GM21367 (cell line): Measurements from ENCODE around the gene STK31.
"Not testable (repeated sequence)": the region's sequence is repeated elsewhere in the genome, so short reads cannot be mapped to it uniquely, and the experiment has no call there.

ENCODE experiments used
- ATAC-seq: cut with Tn5 transposase; IDR thresholded peaks from one replicate; pipeline ENCODE4 v1.9.1; 2021; ENCODE audit not compliant: unreplicated experiment

Gene STK31, protein sequence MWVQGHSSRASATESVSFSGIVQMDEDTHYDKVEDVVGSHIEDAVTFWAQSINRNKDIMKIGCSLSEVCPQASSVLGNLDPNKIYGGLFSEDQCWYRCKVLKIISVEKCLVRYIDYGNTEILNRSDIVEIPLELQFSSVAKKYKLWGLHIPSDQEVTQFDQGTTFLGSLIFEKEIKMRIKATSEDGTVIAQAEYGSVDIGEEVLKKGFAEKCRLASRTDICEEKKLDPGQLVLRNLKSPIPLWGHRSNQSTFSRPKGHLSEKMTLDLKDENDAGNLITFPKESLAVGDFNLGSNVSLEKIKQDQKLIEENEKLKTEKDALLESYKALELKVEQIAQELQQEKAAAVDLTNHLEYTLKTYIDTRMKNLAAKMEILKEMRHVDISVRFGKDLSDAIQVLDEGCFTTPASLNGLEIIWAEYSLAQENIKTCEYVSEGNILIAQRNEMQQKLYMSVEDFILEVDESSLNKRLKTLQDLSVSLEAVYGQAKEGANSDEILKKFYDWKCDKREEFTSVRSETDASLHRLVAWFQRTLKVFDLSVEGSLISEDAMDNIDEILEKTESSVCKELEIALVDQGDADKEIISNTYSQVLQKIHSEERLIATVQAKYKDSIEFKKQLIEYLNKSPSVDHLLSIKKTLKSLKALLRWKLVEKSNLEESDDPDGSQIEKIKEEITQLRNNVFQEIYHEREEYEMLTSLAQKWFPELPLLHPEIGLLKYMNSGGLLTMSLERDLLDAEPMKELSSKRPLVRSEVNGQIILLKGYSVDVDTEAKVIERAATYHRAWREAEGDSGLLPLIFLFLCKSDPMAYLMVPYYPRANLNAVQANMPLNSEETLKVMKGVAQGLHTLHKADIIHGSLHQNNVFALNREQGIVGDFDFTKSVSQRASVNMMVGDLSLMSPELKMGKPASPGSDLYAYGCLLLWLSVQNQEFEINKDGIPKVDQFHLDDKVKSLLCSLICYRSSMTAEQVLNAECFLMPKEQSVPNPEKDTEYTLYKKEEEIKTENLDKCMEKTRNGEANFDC

DNA sequence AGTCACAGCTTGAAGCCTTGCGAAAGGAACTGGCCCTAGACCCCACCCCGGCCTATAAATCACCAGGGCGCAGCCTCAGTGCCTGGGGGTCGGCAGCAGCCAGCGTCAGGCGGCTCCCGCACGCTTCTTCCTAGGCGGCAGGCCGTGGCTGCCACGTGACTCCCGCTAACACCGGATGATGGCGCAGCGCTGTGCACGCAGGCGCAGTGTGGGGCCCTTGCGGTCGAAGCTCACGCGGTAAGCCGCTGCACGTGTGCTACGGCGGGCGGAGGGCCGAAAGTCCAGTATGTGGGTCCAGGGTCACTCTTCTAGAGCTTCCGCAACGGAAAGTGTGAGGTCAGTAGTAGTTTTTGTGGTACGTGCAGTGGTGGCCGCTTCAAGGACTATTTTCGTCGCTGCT lies at the start of gene STK31:
TSS of gene STK31 (plus strand) at position 220 of the 400 bp plus-strand sequence. CDS start at position 287, 67 bp downstream.
- ATAC-seq = no peak

DNA sequence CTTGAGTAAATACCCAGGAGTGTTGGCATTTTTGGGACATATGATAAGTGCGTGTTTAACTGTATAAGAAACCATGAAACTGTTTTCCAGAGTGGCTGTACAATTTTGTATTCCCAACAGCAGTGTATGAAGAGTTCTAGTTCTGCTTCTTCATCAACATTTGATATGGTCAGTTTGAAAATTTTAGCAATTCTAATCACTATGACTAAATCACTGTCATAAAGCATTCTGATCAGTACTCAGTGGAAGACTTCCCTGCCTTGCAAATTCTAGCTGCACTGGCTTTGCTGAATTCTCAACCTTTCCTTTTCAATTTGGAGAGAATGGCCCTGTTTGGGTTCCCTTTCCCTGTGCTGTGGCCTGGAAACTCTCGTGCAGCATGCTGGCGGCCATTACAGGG lies 48.6 kb upstream of the STK31 start:
- no peak for ATAC-seq

DNA sequence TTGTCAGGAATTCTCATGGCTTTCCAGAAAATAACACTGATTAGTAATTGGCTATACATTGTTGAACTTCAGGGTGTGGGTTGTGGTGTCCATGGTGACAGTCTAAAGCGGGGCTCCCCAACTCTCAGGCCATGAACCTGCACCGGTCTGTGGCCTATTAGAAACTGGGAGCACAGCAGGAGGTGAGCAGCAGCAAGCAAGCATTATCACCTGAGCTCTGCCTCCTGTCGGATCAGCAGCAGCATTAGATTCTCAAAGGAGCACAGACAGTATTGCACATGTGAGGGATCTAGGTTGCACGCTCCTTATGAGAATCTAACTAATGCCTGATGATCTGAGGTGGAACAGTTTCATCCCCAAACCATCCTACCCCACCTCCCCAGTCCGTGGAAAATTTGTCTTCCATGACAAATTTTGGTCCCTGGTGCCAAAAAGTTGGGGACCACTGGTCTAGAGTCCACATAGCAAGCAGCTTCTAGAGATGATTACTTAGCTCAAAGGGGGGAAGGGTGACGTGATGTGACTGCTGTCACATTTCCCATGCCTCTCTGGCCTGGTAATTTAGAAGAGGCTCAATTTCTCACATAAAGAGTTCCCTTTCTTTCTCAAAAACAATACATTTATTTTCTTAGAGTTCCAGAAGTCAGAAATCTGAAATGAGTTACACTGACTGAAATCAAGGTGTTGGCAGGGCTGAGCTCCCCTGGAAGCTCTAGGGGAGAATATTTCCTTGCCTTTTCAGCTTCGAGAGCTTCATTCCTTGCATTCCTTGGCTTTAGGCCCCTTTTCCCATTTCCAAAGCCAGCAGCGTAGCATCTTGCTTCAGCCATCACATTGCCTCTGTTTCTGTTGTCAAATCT lies 47.7 kb upstream of the STK31 start:
- no peak for ATAC-seq

DNA sequence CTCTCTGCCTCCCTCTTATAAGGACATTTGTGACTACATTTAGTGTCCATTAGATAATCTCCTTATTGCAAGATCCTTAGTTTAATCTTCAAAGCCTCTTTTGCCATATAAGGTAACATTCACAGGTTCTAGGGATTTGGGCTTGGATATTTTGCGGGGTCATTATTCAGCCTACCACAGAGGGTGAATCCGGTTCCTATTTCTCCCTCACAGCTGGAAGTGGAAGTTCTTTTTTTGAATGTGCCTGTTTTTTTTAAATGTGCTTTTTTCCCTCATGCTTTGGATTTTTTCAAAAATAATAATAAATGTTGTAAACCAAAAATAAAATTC lies 47.1 kb upstream of the STK31 start:
- no peak for ATAC-seq

DNA sequence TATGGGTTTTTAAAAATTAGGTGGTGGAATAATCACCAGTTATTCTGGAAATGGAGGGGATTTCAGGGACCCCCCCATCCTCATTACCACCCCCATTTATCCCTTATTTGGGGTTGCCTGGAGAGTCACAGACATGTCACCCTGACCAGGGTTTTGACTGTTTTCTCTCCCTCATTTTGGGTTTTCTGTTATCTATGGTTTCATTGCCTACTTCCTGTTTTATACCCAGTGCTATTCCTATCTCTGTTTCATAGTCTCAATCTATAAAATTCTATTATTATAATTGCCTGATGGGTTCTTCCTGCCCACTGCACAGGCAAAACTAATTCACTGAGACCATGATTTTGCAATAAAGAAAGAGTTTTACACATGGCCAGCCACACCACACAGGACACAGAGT lies 45.9 kb upstream of the STK31 start:
- no peak for ATAC-seq

DNA sequence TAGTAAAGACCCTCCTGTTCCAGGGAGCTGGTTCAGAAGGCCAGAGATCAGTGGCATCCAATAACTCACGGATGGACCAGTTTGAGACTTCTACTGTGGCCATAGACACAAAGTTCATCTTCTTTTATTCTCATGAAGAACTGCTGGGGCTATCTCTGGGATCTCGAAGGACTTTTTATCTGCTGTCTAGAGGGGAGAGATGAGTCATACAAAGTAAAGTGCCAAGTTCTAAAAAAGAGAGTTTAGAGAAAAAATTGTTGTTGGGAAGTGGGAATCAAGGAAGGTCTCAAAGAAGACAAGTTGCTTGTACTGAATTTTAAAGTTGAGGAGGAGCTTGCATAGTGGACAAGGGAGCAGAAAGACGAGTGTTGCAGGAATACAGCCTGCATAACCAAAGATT lies 38.0 kb upstream of the STK31 start:
- no peak for ATAC-seq

DNA sequence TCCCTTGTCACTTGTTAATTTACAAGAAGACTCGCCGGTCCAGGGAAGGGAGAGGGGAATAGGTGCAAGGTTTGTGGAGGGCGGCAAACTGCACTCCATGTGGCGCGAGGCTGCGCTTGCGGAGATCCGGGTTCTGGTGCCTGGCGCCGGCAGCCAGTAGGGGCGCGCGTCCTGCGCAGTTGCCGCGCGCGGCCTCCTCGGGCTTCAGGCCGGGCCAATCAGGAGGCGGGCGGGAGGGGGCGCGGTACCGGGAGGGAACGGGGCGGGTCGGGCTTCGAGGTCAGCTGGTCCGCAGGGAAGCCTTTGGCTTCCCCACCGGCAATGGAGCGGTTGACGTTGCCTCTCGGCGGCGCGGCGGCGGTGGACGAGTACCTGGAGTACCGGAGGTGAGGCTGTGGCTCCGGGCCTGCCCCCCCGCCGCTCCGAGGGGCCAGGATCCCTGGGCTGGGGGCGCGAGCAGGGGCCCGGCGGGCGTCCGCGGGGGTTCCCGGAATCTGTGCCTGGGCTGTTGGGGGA lies 30.1 kb upstream of the STK31 start, which contains the start of gene FAM221A:
TSS of gene FAM221A (plus strand) at position 302 of the 516 bp plus-strand sequence. CDS start at position 322, 20 bp downstream.
- ATAC-seq = peak; percentile 92

DNA sequence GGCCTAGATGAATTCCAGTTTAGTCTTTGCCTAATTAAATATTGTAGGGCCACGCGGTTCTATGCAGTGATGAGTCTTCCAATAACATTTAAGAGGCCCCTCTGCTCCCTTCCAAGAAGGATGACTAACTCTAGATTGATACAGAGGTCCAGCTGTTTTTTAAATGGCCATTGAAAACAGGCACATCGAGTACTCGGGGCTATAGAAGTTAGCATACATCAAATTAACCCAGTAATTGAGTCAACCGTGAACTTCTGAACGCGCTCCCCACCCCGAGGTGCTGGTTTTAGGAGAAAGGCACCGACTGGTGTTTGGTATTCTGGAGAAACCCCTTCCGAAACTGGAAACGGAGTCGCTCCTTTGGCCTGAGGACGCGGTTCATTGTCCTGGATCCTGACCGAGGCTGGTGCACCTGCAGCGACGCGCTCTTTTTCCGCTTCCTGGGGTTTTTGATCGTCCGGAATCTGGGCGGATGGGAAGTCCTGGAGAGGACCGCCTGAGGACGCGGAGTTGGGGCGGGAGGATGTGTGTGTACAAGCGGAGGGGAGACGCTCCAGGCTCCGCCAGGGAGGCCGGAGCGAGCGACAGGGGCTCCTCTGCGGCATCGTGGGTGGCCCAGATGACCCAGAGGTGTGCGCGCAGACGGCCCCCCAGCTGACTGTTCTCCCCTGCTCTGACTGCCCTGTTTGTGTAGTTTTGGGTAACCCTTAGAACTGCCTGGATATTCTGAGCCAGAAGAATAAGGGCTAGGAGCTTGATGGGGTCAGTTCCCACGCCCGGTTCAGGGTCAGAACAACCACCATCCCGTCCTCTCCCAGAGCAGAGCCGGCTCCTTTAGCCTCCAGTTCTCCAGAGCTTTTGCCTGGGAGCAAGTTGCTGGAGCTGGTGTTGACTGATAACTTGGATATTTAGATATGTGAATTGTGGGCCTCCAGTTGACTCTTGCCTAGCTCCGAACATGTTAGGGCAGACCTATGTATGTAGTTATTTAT lies 29.3 kb upstream of the STK31 start:
- ATAC-seq = peak; percentile 45

DNA sequence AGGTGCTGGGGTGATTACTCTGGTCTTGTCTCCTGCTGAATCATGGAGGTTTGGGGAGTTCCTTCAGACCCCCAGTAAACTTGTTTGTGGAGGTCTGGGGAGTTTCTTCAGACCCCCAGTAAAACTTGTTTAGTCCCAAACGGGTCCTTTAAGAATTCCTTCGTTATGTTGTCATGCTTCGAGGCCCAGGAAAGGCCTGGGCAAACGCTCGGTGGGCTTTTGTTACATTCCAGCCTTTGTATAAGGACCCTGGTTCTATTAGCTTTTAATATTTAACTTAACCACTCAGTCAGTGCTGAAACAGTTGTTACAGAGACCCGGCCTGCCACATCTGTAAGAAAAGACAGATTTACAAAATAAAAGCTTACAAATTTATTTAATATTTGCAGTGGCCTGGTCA lies 26.0 kb upstream of the STK31 start:
- ATAC-seq = not testable (repeated sequence)

DNA sequence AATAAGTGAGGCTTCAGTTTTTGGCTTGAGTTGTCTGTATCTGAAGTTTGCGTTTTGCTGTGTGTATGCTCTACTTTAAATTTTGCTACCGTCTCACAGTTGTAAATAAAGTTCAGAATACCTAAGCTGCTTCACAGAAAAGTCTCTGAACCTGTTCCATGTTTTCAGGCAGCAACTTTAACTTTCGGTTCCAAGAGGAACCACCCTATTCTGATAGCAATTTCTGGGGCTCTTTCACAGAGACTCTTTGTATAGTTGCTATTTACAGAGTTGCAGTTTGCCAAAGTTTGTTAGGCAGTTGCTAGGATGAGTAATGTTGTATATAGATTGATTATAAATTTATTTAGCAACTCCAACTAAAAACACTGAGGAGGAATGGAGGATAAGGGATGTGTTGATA lies 24.3 kb upstream of the STK31 start:
- no peak for ATAC-seq

DNA sequence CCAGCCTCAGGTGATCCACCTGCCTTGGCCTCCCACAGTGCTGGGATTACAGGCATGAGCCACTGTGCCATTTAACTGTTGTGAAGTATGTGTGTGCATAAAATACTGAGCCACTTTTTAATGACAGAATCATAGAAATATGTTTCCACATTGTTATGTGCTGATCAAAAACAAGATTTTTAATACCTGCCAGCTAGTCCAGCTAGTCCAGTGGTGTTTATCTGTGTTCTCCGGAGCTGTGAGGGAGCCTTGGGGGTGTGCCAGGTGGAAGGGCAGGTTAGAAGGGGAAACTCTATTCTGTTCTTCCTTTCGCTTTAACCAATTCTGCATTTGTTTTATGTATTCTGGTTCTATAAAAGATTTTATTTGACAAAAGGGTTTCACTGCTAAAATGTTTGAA lies 23.0 kb upstream of the STK31 start:
- ATAC-seq = no peak

DNA sequence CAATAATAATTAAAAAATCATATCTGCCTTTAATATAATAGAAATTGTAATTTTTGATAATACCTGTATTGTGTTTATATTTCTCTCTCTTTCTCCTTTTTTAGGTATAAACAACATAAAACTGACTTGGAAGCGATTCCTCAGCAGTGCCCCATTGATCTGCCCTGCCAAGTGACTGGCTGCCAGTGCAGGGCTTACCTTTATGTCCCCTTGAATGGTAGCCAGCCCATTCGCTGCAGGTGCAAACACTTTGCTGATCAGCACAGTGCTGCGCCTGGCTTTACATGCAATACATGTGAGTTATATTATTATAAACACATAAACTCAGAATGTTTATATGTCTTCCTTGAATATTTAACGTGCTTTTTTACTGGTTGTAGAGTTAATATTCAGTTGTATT lies 20.9 kb upstream of the STK31 start:
- no peak for ATAC-seq

DNA sequence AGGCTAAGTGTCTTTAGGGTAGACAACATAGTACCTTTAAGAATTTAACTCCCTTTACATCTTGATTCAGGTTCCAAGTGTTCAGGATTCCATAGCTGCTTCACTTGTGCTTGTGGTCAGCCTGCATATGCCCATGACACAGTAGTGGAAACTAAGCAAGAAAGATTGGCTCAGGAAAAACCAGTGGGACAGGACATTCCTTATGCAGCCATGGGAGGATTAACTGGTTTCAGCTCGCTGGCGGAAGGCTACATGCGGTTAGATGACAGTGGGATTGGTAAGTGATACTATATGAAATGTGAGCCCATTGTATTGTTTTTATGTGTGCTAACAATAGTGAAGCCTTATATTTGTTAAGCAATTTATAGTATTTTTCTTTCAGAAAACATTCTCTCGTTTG lies 18.7 kb upstream of the STK31 start:
- no peak for ATAC-seq

DNA sequence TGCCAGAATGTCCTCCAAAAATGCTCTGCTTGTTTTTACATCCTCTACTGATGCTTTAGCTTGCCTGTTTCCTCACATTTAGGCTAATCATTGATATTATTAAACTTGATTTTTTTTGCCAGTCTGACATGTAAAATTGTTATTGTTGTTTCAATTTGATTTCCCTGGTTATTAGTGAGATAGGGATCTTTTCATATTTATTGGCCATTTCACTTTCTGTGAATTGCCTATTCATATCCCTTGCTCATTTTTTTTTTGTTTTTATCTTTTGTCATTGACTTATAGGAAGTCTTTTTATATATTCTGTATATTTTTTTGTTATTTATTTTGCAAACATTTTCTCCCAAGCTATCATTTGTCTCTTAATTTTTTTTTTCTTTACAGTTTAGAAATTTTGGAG lies 16.8 kb upstream of the STK31 start:
- no peak for ATAC-seq

DNA sequence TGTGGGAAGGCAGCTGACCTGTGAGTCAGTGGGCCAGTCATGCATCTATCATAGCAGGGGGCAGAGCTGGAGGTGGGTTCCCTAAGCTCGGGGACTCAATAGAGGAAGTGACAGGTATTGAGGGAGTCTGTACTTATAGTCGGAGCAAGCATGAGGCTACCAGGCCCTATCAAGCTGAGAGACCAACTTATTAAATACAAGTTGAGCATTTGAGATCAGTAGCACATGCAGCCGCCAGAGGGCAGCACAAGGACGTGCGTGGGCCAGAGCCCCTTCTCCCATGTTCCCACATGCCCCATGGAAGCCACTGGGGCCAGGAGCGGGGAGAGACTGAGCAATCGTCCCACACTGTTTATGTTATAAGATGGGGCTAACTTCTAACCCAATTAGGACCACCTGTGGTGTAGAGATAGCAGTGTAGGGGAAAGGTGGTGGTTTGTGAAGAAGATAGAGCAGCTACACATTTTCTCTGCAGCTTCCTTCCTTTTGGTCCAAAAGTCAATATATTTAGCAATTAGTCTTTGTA lies 13.0 kb upstream of the STK31 start:
- peak; percentile 65 for ATAC-seq

DNA sequence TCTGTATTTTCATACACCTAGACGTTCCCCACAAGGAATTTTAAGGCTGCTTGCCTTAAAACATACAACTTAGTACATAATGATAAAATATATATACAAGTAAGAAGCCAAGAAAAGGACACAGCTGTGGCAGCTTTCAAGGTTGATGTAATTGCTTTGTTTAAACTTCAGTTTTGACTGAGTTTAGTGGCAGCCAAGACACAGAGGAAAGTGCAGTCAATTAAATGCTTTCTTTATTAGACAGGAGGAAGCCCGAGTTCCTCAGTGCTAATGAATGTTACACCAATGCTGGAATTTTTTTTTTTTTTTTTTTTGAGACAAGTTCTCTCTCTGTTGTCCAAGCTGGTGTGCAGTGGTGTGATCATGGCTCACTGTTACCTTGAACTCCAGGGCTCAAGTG lies 11.2 kb upstream of the STK31 start:
- no peak for ATAC-seq

DNA sequence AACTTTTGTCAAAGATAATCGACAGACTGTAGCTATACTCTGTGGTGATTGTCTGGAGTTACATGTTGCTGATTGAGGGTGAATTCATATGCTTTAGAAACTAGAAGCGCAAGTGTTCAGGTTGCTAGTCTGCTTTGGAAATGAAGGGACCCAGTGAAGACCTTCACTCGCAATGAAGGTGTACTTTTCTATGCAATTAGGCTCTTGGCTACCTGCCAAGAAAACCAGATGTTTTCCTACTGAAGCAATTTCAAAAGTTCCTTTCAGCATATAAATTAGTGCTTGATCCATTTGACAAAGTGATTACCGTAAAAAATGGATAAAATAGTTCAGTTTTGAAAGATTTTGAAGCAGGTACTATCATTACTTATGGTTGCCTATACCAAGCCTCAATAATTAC lies 10.0 kb upstream of the STK31 start:
- no peak for ATAC-seq

DNA sequence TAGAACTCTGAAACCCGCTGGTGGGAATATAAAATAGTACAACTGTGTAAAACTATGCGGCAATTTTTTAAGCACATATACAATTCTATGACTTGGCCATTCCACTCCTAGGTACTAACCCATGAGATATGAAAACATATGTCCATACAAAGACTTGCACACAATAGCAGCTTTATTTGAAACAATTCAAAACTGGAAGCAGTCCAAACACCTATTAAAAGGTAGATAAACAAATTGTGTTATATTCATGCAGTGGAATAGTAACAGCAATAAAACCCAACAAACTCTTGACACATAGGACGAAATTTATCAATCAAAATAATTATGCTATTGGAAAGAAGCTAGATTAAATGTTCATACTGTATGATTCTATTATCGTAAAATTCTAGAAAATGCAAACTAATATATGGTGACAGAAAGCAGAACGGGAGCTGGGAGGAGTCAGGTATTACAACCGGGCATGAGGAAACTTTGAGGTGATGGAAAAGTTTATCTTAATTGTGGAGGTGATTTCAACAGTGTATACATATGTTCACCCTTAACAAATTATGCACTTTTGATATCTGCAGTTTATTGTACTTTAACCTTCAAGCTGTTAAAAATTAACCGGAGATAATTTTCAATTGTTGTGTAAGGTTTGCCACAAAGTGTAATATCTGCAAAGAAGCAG lies 803 bp upstream of the STK31 start:
- ATAC-seq = no peak
